Activated CD4-positive, alpha-beta T cell treated with anti-CD3 and anti-CD28 coated beads, Interleukin-2, amount 50 U/mL, for 4 hours (primary cell): Measurements from ENCODE around the gene IDH1.
A peak's percentile ranks its signal among the peaks of the same experiment; 100 is the strongest.
"Not testable (repeated sequence)": the region's sequence is repeated elsewhere in the genome, so short reads cannot be mapped to it uniquely, and the experiment has no call there.

Source experiments
- DNase-seq, 2 experiments: peaks; one replicate each; pipeline ENCODE4 v3.0.0-alpha.2; 2020

IDH1 gene

DNA sequence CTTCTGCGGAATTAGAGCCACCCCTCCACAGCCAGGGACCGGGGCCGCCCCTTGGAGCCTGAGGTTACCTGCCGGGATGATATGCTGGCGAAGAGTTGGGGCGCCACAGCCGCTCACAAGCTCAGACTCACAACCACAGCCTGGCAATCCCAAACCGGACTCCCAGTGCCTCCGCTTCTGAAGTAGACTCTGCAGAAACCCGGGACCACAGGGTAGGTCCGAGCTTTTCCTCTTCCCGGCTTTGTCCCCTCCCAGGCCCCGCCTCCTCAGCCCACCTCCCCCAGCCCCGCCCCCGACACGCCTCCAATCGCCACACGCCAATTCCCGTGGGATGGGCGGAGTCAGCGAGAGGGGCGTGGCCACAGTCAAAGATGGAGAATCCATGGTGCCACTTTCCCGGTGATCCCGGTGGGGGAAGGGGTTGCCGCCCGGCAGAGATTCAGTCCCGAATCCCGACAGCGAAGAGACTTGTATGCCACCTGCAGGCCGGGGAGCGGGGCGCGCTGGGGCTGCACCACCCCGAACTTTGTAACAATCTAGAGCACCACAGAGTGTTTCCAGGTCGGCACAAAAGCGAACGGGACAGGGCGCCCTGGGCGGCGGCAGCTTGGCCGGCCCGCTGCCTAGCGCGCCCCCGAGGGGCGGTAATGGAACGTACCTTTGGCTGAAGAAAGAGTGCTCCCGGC lies at the start of gene IDH1:
IDH1 (minus strand) TSS at position 201 of the 686 bp plus-strand sequence. CDS start 3,520 bp downstream, outside the sequence.
- DNase-seq: peak; percentile 91 to 92

DNA sequence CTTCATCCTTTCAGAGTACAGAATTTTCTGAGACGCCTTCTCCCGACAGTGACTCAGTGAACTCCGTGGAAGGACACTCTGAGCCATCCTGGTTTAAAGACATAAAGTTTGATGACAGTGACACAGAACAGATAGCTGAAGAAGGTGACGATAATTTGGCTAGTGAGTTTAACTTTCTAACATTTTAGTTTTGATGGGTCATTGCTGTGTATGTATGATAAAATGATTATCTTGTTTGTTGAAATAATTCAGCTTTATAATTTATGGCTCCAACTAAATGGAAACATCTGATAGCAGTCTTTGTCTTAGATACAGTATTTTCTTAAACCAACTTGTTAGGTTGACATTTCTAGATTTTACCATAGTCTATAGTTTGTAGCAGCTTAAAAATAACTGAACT lies 49.3 kb upstream of the IDH1 start:
- no peak for DNase-seq

DNA sequence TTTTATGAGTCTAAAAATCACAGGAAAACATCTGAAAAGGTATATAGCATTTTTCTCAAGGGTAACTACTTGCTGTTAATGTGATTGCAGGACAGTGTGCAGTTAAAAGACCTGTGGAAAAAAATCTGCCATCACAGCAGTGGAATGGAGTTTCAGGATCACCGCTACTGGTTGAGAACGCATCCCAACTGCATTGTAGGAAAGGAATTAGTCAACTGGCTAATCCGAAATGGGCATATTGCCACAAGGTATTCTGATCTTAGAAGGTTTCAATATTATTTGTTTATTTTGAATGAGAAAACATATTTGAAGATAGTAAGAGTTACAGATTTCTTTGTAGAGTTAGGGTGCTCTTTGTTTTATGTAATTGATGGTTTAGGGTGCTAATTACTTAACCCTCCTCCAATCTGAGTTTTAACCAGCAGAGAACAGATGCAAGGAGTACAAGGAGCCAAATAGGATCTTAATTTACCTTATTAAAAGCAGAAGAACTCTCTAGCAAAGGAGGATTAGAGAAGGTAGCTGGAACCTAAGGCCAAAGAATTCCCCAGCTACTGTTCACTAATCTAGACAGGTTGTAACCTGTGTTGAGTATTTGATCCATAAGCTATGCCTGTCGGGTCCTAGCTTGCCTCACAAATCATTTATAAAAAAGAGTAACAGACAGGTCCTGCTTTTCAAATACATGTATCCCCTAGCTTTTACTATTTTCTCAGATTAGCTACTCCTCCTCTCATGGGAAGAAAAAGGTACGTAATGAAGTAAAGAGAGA lies 46.2 kb upstream of the IDH1 start:
- DNase-seq: no peak

DNA sequence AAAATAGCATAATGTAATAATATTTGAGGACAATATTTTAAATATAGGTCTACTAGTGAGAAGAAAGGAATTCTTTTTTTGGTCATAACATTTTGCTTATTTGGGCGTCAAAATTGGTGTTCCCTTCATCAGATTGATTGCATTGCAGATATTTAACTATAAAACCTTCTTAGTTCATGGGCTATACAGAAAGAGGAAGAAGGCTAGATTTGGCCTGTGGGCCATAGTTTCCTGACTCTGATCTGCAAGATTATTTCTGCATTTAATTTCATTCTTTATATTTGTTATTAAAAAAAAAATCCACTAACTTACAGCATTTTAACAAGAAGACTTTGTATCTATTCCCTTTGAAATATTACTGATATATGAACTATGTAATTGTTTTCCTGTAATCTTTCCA lies 43.1 kb upstream of the IDH1 start:
- DNase-seq: no peak

DNA sequence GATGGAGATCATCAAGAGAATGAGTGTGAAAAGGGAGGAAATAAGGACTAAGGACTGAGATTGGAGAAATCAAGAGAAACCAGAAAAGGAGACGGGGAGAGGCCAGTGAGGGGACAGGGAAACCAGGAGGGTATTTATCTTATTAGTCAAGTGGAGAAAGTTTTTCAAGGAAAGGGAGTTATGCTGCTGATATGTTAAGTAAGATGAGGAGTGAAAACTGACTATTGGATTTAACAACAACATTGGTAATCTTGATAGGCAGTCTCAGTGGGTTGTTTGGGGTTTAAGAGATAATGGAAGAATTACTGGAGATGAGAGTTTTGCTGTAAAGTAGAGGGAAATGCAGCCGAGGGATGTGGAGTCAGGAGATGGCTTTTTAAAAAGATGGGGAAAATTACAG lies 41.7 kb upstream of the IDH1 start:
- no peak for DNase-seq

DNA sequence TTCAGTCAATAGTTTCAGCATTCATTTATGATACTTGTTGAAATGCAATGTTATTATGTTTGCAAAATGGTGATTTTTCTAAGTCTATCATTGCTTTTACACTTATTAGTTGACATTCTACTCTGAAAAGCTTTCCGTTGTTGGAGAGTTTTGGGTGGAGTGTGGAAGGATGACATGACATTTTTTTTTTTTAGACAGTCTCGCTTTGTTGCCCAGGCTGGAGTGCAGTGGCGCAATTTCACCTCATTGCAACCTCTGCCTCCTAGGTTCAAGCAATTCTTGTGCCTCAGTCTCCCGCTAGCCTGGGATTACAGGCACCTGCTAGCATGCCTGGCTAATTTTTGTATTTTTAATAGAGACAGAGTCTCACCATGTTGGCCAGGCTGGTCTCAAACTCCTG lies 41.0 kb upstream of the IDH1 start:
- no peak for DNase-seq

DNA sequence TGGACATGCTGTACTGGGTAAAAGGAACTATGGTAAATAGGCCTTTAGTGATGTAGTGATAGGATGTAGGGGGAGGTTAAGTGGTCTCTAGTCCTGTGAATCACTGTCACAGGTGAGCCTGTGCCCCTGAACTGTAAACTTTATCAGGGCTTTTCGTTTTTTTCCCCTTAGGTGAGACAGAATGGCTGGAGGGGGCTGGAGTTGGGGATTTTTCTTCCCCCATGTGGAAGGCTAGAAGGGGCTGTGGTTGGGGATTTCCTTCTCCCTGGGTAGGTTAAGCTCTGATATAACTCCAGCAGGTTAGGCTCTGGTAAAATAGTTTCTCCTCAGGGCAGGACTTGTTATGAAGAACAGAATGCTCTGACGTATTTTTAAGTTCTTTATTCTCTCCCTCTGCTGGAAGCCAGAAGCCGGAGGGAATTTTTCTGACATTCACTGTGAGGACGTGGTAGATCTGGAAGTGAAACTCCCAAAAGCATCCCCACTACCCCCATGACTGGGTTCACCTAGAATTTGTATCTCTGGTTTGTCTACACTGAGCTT lies 39.7 kb upstream of the IDH1 start:
- DNase-seq: no peak

DNA sequence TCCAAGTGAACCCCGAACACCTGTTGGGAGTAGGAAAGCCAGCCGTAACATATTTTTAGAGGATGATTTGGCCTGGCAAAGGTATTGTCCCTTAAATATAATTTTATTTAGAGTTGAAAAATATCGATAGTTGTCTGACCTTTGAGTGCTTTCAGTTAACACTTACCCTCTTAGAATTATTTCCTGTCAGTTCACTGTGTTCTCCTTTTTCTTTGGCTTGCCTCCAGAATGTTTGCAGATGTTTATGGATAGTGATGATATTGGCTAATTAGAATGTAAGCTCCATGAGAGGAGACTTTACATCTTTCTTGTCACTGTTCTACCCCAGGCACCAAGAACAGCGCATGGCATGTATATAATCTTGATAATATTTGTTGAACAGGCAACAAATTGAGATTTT lies 31.0 kb upstream of the IDH1 start:
- DNase-seq: no peak

DNA sequence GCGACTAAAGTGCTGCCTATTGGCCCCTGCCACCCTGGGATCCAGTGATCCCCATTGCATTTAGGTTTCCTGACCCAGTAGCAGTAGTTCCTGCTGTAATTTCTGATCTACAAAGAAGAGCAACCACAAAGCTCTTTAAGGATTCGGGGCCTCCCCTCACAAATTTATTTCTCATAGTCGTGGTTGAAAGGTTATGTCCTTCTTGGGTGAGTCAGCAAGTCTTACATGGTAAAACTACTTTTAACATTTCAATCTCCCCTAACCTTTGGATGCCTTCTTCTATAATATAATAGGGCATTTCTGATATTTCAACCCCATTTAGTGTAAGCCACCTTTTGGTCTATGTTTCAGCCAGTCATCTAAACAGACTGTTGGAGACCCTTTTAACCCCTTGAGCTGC lies 26.1 kb upstream of the IDH1 start:
- no peak for DNase-seq

DNA sequence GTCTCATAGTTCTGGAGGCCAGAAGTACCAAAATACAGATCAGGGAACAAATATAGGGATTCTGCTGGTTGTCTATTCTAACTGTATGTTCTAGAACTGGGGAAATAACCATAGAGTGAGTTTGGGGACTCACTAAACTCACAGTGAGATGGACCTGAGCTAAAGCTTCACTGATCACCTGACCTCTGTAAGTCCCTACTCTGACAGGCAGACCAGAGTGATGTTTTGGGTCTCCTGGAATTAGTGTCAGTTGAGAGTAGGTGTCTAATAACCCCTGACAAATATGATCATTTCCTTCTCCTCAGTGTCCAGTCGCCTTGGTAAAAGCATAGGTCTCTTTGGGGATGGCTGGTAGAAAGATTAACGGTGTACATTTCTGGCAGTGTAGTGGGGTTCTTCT lies 25.4 kb upstream of the IDH1 start:
- no peak for DNase-seq

DNA sequence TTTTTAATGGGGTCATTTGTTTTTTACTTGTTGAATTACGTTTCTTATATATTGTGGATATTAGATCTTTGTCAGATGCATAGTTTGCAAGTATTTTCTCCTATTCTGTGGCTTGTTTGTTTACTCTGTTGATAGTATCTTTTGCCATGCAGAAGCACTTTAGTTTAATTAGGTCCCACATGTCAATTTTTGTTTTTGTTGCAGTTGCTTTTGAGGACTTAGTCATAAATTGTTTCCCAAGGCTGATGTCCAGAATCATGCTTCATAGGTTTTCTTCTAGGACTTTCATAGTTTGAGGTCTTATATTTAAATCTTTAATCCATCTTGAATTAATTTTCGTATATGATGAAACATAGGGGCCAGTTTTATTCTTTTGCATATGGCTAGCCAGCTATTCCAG lies 24.4 kb upstream of the IDH1 start:
- DNase-seq: no peak

DNA sequence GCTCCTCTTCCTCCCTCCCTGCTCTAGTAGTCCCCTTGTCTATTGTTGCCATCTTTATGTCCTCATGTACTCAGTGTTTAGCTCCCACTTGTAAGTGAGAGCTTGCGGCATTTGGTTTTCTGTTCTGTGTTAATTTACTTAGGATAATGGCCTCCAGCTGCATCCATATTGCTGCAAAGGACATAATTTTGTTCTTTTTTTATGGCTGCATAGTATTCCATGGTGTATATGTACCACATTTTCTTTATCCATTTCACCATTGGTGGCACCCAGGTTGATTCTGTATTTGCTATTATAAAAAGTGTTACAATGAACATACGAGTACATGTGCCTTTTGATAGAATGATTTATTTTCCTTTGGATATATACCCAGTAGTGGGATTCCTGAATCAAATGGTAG lies 23.7 kb upstream of the IDH1 start:
- DNase-seq: no peak

DNA sequence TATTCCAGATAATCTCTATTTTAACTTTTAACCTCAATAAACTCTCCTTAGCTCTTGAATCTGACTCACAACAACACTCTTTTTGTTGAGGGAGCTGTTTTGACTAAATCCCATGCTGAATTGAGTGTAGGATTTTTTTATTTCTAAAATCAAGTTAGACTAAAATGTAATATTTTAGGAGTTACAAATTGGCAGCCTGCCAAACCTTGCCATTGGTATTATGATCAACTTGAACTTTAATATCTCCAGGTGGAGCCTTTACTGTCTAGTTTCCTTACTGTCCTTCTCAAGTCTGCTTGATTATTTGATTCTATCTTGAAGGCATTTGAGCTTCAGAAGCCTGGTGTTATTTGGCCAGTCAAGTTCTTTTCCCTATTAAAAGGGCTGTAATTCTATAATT lies 19.9 kb upstream of the IDH1 start:
- DNase-seq: no peak

DNA sequence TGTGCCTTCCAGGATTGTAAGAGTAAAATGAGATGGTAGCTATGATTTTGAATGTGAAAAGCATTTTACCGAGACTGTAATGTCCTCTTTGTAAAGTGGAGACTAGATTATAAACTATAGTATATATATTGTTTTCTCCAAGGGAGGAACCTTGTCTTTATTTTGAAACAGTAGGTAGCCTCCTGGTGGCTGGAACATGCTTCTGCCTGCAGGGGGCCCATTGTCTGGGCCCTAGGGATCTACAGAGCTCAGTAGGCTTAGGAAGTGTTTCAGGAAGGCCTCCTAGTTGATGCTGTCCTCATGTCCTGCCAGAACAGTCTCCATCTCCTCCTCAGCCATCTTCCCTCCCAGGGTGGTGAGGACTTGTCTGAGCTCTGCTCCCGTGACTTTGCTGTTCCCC lies 14.2 kb upstream of the IDH1 start:
- DNase-seq: no peak

DNA sequence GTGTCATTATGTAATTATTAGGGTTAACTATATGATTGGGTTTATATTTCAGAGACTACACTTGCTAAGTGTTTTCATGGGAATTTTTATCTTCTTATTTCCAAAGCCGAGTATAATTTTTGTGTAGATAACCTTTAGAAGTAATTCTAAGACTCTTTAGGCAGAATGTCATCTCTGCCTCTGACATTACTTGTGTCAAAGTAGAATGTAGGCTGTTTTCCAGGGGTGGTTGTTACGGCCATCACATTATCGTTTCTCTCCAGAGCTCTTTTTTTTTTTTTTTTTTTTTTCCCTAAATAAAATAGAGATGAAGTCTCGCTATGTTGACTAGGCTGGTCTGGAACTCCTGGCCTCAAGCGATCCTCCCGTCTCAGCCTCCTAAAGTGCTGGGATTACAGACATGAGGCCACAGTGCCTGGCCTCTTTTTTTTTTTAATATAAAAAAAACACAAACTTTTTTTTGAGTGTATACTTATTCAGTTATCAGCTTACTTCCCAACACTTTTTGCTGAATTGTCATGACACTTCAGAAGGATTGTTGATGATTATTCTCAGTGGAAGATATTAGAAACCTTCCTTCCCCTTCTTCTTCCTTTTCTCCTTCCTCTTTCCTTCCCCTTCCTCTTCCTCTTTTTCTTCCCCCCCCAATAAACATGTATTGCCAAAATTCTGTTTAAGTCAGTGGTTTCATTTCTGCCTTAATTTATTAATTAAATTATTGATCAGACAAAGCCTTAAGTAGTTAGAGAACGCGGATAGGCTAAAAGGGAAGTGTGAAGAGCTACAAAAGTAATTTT lies 13.5 kb upstream of the IDH1 start:
- no peak for DNase-seq

DNA sequence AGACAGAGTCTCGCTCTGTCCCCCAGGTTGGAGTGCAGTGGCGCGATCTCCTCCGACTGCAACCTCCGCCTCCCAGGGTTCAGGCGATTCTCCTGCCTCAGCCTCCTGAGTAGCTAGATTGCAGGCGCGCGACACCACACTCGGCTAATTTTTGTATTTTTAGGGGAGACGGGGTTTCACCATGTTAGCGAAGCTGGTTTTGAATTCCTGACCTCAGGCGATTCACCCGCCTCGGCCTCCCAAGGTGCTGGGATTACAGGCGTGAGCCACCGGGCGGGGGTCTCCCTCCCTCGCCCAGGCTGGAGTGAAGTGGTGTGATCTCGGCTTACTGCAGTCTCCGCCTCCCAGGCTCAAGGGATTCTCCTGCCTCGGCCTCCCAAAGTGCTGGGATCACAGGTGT lies 12.7 kb upstream of the IDH1 start:
- not testable (repeated sequence) for DNase-seq

DNA sequence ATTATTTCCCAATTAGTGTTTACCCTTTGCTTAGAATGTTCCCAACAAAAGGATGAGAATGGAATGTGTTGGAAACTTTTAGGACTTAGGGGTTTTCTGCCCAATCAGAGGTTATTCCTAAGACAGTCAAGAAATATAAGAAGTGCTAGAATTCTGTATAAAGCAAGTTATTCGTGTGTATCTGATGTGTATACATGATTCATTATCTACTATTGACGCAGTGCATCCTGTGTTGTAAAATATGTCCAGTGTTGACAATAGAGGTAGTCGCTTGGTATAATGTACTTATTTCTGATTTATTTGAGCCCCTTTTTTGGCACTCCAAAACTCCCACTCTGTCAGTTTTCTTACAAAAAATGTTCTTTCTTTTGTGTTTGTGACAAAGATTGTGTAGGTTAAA lies 12.1 kb upstream of the IDH1 start:
- no peak for DNase-seq

DNA sequence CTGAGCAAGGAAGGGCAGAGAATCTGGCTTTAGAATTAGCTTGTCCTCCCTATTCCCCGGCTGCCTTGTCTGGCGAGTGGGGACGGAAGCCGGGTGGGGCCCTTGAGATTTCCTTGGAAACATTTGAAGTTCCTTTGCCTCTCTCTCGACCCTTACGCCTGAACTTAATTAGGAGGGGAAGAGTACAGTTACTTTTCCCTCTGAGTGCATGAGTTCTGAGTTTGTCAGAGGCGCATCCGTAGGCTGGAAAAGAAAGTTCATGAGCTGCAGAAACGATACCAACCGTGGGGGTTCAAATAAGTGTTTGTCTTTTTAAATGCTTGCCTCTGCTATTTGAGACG lies 11.7 kb upstream of the IDH1 start:
- DNase-seq: no peak

DNA sequence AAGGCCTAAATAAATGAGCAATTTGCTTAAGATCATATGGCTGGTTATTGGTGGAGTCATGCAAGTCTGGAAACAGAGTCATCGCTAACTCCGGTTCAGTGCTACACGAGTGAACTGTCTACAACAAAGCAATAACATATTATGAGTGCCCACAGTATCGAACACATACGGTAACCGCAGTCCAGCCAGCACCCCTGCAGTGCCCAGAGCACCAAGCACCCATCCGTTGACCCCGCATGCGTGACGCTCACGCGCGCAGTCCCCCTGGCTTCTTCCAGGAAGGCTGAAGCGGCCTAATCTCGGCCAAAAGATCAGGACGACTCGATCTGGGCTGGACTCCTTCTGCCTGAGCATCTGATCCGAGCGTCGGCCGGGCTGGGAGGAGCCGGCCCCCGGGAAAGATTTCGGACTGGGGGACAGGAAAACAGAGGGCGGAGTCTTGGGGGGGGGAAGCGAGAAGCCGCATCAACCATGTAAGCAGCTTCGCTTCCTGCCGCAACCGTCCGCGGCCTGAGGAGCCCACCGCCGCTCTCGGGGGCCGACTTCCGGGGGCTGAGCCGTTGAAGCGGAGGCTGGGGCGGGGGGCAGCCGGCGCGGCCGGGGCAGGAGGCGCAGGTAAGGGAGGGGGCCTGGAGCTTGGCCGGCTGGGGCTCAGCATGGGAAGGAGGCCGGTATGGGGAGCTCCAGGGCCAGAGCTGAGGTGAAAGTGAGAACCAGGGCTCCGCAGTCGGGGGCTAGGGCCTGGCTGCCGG lies 11.1 kb upstream of the IDH1 start, which contains the start of gene PIKFYVE:
PIKFYVE (plus strand) TSS at position 455 of the 752 bp plus-strand sequence. CDS start 5,265 bp downstream, outside the sequence.
- peak; percentile 77 to 80 for DNase-seq

DNA sequence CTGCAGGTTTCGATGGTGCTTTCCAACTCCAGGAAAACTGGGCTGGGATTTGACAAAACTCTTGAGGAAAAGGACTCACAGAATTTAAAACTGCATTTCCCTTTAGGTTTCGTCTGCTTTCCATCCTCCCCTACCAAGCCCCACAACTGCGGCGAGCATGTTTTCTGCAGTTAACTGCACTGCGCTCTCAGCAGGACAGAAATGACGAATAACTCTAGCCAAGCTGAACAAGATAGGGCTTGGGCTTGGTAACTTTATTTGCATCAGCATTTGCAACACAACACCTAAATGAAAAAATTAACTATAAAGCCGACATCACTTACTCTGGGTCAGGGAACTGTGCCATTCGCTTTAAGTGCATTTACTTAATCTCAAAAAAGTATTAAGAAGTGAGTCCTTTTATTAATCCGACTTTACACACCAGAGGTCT lies 10.5 kb upstream of the IDH1 start:
- DNase-seq: peak; percentile 12 to 22

DNA sequence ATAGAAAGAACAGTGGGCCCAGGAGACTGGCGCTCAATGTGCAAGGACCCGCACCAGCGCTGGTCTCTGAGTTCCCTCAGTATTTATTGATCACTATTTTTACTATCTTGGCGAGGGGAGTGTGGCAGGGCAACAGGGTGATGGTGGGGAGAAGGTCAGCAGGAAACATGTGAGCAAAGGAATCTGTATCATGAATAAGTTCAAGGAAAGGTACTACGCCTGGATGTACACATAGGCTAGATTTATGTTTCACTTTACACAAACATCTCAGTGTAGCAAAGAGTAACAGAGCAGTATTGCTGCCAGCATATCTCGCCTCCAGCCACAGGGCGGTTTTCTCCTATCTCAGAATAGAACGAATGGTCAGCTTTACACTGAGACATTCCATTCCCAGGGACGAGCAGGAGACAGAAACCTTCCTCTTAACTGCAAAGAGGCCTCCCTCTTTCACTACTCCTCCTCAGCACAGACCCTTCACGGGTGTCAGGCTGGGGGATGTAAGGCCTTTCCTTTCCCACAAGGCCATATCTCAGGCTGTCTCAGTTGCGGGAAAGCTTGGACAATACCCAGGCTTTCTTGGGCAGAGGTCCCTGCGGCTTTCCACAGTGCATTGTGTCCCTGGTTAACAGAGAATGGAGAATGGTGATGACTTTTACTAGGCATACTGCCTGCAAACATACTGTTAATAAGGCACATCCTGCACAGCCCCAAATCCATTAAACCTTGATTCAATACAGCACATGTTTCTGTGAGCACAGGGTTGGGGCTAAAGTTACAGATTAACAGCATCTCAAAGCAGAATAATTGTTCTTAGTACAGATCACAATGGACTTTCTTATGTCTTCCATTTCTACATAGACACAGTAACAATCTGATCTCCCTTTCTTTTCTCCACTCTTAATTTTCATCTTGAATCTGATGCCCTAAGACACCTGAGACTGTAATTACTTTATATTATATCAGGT lies 2.3 kb upstream of the IDH1 start:
- not testable (repeated sequence) for DNase-seq
